ENCODE results near the gene ATRAID. TPM values are rescaled to one million over a fixed set of nuclear protein-coding genes. Genes with fewer than 3 reads are reported as not detected.

Gene ATRAID
- total RNA-seq, 1 experiment from 2014 or later: 92.8 TPM

GRCh38 chr2:27236136-27236535 is 24.3 kb downstream of the ATRAID start:
- Histone ChIP-seq H3K4me3 (no peak overlapping the region), H2AFZ (no peak overlapping the region), H3K4me2 (no peak overlapping the region), H3F3A (ENCODE audit: insufficient read depth, low read depth) (no peaks in the 10 kb centered on the region), H3K4me1 (replicated peaks; ENCODE audit: insufficient read depth) (no peaks in the 10 kb centered on the region), H3K36me3 (ENCODE audit: low read depth) (peaks cover 21% of the 10 kb centered on the region), H4K20me1 (ENCODE audit: insufficient read depth) (no peaks in the 10 kb centered on the region; the same call in 1 of the 2 replicates), H3K27me3 (ENCODE audit: insufficient read depth, low read depth) (no peaks in the 10 kb centered on the region), H3K9me2 (ENCODE audit: insufficient read depth) (no peaks in the 10 kb centered on the region), H3K79me2 (ENCODE audit: low read depth) (no peaks in the 10 kb centered on the region), H3K27ac (no peak overlapping the region), H3K9me3 (ENCODE audit: insufficient read depth, low read depth) (no peaks in the 10 kb centered on the region)
- ChIA-PET CTCF (no interaction called here), POLR2A (ENCODE audit: unreplicated experiment) (no interaction called here)
- TF ChIP-seq EZH2 (IDR thresholded peaks at IDR 0.05; ENCODE audit: low read depth): no peak
- TF ChIP-seq, protein P1, sequence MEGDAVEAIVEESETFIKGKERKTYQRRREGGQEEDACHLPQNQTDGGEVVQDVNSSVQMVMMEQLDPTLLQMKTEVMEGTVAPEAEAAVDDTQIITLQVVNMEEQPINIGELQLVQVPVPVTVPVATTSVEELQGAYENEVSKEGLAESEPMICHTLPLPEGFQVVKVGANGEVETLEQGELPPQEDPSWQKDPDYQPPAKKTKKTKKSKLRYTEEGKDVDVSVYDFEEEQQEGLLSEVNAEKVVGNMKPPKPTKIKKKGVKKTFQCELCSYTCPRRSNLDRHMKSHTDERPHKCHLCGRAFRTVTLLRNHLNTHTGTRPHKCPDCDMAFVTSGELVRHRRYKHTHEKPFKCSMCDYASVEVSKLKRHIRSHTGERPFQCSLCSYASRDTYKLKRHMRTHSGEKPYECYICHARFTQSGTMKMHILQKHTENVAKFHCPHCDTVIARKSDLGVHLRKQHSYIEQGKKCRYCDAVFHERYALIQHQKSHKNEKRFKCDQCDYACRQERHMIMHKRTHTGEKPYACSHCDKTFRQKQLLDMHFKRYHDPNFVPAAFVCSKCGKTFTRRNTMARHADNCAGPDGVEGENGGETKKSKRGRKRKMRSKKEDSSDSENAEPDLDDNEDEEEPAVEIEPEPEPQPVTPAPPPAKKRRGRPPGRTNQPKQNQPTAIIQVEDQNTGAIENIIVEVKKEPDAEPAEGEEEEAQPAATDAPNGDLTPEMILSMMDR (conservative IDR thresholded peaks at IDR 0.05): no peak
- intact Hi-C loops (cut with micrococcal nuclease; ENCODE audit: unreplicated experiment): no loop called here
- BruUV-seq (replicated peaks): no TSS peak
- DNase-seq: no peak

DNA sequence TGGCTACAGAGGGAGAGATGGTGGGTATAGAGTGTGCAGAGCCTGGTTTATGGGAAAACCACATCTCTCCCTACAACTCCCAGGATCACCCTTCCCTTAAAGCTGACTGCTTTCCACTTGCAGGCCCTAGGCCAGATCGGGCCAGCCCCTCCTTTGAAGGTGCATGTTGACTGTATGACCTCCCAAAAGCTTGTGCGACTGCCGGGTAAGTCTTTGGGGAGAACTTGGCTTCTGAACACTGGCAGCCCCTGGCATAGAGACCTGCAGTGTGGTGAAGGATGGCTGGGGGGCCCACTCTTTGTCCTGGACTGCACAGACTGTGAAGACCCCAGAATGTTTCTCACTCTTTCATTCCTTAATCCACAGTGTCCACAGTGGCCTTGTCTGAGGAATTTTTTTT is 24.8 kb downstream of the ATRAID start:
- H4K20me1 ChIP-seq (ENCODE audit: insufficient read depth): no peaks in the 10 kb centered on the region; the same call in 1 of the 2 replicates
- no peaks in the 10 kb centered on the region for H3K9me3 ChIP-seq (ENCODE audit: insufficient read depth, low read depth)
- DNase-seq: no peak
- TF ChIP-seq, protein P1 (conservative IDR thresholded peaks at IDR 0.05): no peak
- TF ChIP-seq EZH2 (IDR thresholded peaks at IDR 0.05; ENCODE audit: low read depth): no peak
- no peak overlapping the region for H3K4me3 ChIP-seq
- no peaks in the 10 kb centered on the region for H3K79me2 ChIP-seq (ENCODE audit: low read depth)
- H3K9me2 ChIP-seq (ENCODE audit: insufficient read depth): no peaks in the 10 kb centered on the region
- no peaks in the 10 kb centered on the region for H3K27me3 ChIP-seq (ENCODE audit: insufficient read depth, low read depth)
- CTCF ChIA-PET: no interaction called here
- H3K36me3 ChIP-seq (ENCODE audit: low read depth): peaks cover 21% of the 10 kb centered on the region
- BruUV-seq (replicated peaks): no TSS peak
- no peak overlapping the region for H3K27ac ChIP-seq
- H3K4me1 ChIP-seq (replicated peaks; ENCODE audit: insufficient read depth): no peaks in the 10 kb centered on the region
- no peak overlapping the region for H2AFZ ChIP-seq
- no peaks in the 10 kb centered on the region for H3F3A ChIP-seq (ENCODE audit: insufficient read depth, low read depth)
- POLR2A ChIA-PET (ENCODE audit: unreplicated experiment): no interaction called here
- intact Hi-C loops (cut with micrococcal nuclease; ENCODE audit: unreplicated experiment): no loop called here
- H3K4me2 ChIP-seq: no peak overlapping the region

DNA sequence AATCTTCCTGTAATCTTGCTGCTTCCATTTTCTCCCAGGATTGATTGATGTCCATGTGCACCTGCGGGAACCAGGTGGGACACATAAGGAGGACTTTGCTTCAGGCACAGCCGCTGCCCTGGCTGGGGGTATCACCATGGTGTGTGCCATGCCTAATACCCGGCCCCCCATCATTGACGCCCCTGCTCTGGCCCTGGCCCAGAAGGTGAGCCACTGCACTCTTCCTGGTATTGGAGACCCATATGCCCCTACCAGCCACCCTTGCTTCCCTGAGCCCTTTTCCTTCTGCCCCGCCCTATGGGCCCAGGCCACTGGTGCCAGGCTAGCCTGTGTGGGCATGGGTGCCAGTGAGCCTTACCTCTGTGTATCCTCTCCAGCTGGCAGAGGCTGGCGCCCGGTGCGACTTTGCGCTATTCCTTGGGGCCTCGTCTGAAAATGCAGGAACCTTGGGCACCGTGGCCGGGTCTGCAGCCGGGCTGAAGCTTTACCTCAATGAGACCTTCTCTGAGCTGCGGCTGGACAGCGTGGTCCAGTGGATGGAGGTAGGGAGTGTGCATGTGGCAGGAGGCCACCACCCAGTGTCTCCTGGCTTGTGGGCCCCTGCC is 25.6 kb downstream of the ATRAID start:
- ChIA-PET POLR2A (ENCODE audit: unreplicated experiment) (no interaction called here), CTCF (no interaction called here)
- no peaks in the 10 kb centered on the region for H3K79me2 ChIP-seq (ENCODE audit: low read depth)
- no peaks in the 10 kb centered on the region for H4K20me1 ChIP-seq (ENCODE audit: insufficient read depth)
- intact Hi-C loops (cut with micrococcal nuclease; ENCODE audit: unreplicated experiment): no loop called here
- no peaks in the 10 kb centered on the region for H3K27me3 ChIP-seq (ENCODE audit: insufficient read depth, low read depth)
- BruUV-seq (replicated peaks): no TSS peak
- peaks cover 21% of the 10 kb centered on the region for H3K36me3 ChIP-seq (ENCODE audit: low read depth)
- H3K4me3 ChIP-seq: no peak overlapping the region
- H3K9me2 ChIP-seq (ENCODE audit: insufficient read depth): no peaks in the 10 kb centered on the region
- no peak overlapping the region for H3K4me2 ChIP-seq
- no peak overlapping the region for H3K27ac ChIP-seq
- H3F3A ChIP-seq (ENCODE audit: insufficient read depth, low read depth): no peaks in the 10 kb centered on the region
- no peaks in the 10 kb centered on the region for H3K4me1 ChIP-seq (replicated peaks; ENCODE audit: insufficient read depth)
- no peak for TF ChIP-seq EZH2 (IDR thresholded peaks at IDR 0.05; ENCODE audit: low read depth)
- TF ChIP-seq, protein P1 (conservative IDR thresholded peaks at IDR 0.05): no peak
- no peak for DNase-seq
- H2AFZ ChIP-seq: no peak overlapping the region
- H3K9me3 ChIP-seq (ENCODE audit: insufficient read depth, low read depth): no peaks in the 10 kb centered on the region

Data from PC-9 (cell line).